RWPE1 (cell line): ENCODE measurements around the gene DEXI.

Experiments
- CTCF ChIA-PET: fragments of 350-600 bp; sonication (Branson Sonifier 250); formaldehyde crosslinking; extraction: SDS; loops from one replicate; lab custom pipeline; 2021; lab: Yijun Ruan, JAX
- POLR2A ChIA-PET: fragments of 400-600 bp; formaldehyde crosslinking; extraction: SDS; loops from one replicate; lab custom pipeline; 2020; ENCODE audit warnings: antibody characterized with exemption; ENCODE audit not compliant: low non-redundant PET; lab: Yijun Ruan, JAX
- DNase-seq: peaks from one replicate; pipeline ENCODE4 v3.0.0; 2012; ENCODE audit warnings: low spot score
- H3K27ac ChIP-seq: fragments of 450-650 bp; 2 replicates; pipeline ENCODE4 v1.5.1; 2017
- TF ChIP-seq, protein P1 (sequence below): fragments of 450-650 bp; conservative IDR thresholded peaks from 2 replicates; pipeline ENCODE4 v1.5.1; 2017; ENCODE audit warnings: low read depth, mild to moderate bottlenecking

Gene DEXI

GRCh38 chr16:10902999-10903398 lies 39.3 kb downstream of the DEXI start:
- no peak for DNase-seq
- H3K27ac ChIP-seq, result no peak overlapping the region
- CTCF ChIA-PET, result interaction anchor here (0.6 kb wide), 1 partner anchor 510 kb away, joined by 4 read pairs; no protein-coding TSS in a partner anchor
- TF ChIP-seq, protein P1, sequence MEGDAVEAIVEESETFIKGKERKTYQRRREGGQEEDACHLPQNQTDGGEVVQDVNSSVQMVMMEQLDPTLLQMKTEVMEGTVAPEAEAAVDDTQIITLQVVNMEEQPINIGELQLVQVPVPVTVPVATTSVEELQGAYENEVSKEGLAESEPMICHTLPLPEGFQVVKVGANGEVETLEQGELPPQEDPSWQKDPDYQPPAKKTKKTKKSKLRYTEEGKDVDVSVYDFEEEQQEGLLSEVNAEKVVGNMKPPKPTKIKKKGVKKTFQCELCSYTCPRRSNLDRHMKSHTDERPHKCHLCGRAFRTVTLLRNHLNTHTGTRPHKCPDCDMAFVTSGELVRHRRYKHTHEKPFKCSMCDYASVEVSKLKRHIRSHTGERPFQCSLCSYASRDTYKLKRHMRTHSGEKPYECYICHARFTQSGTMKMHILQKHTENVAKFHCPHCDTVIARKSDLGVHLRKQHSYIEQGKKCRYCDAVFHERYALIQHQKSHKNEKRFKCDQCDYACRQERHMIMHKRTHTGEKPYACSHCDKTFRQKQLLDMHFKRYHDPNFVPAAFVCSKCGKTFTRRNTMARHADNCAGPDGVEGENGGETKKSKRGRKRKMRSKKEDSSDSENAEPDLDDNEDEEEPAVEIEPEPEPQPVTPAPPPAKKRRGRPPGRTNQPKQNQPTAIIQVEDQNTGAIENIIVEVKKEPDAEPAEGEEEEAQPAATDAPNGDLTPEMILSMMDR, result no peak
- POLR2A ChIA-PET, result no interaction called here

- no peak overlapping the region for H3K27ac ChIP-seq
- POLR2A ChIA-PET, result no interaction called here
- TF ChIP-seq, protein P1, result no peak
- CTCF ChIA-PET, result no interaction called here
- no peak for DNase-seq
These were observed 45.1 kb downstream of the DEXI start for GRCh38 chr16:10897134-10897533.

GRCh38 chr16:10896723-10897122 lies 45.5 kb downstream of the DEXI start:
- POLR2A ChIA-PET, result no interaction called here
- no peak for DNase-seq
- H3K27ac ChIP-seq, result no peak overlapping the region
- TF ChIP-seq, protein P1, result no peak
- CTCF ChIA-PET, result interaction anchor here (0.6 kb wide), 1 partner anchor 15 kb away, joined by 4 read pairs; no protein-coding TSS in a partner anchor

GRCh38 chr16:10896165-10896564 lies 46.1 kb downstream of the DEXI start:
- CTCF ChIA-PET, result interaction anchor here (0.6 kb wide), 2 partner anchors 16 to 1733 kb away, joined by 3 to 4 read pairs; no protein-coding TSS in a partner anchor
- TF ChIP-seq, protein P1, result no peak
- no peak overlapping the region for H3K27ac ChIP-seq
- DNase-seq, result no peak
- POLR2A ChIA-PET, result no interaction called here

GRCh38 chr16:10895053-10895946 lies 47.0 kb downstream of the DEXI start:
- peak; percentile 60 for DNase-seq

GRCh38 chr16:10892782-10893318 lies 49.4 kb downstream of the DEXI start:
- no peak for DNase-seq
- CTCF ChIA-PET, result no interaction called here
- TF ChIP-seq, protein P1, result no peak
- no peak overlapping the region for H3K27ac ChIP-seq
- POLR2A ChIA-PET, result no interaction called here

More at GRCh38 chr16:10895053-10895946, 47.0 kb downstream of the DEXI start:
- CTCF ChIA-PET, result interaction anchor here (0.6 kb wide), 1 partner anchor 422 kb away, joined by 9 read pairs; no protein-coding TSS in a partner anchor
- POLR2A ChIA-PET, result no interaction called here
- H3K27ac ChIP-seq, result no peak overlapping the region
- TF ChIP-seq, protein P1, result no peak
